Kidney epithelial cell (primary cell): ENCODE data around the gene AP3S2. TPM values are rescaled to one million over a fixed set of nuclear protein-coding genes. Genes with fewer than 3 reads are reported as not detected.

Experiments
- DNase-seq: peaks from one replicate; pipeline ENCODE4 v3.0.0-alpha.2; 2010; ENCODE audit warnings: low read depth
- H3K27me3 ChIP-seq: 2 replicates; pipeline ENCODE4 v1.6.0; 2011; ENCODE audit warnings: low read length; ENCODE audit not compliant: control insufficient read depth, insufficient read depth
- H3K36me3 ChIP-seq: 2 replicates; pipeline ENCODE4 v1.5.1; 2011; ENCODE audit warnings: low read length; ENCODE audit not compliant: control insufficient read depth, insufficient read depth
- H3K4me3 ChIP-seq: 2 replicates; pipeline ENCODE4 v1.5.1; 2011; ENCODE audit warnings: low read depth, mild to moderate bottlenecking, control low read depth, low read length
- CTCF ChIP-seq: IDR thresholded peaks from 2 replicates; pipeline ENCODE4 v1.5.1; 2011; ENCODE audit warnings: mild to moderate bottlenecking, moderate library complexity, low read length, control low read depth, inconsistent platforms; ENCODE audit not compliant: insufficient read depth, poor library complexity, severe bottlenecking
- total RNA-seq: library from RNA; depleted of rRNA; stranded (reverse); fragments of >200 nt; gene quantifications from 2 replicates; pipeline ENCODE4 v1.2.3, GENCODE V29; 2015

Gene AP3S2
- total RNA-seq, 1 donor from 2014 or later: 66.6 TPM

- no peaks in the 10 kb centered on the region for H3K27me3 ChIP-seq
- no peak overlapping the region for H3K4me3 ChIP-seq
- peaks cover 1% of the 10 kb centered on the region for H3K36me3 ChIP-seq
- TF ChIP-seq CTCF: no peak
- no peak for DNase-seq
Measured at GRCh38 chr15:89829616-89830440, 64.0 kb downstream of the AP3S2 start.

GRCh38 chr15:89829161-89829560, 64.6 kb downstream of the AP3S2 start:
- TF ChIP-seq CTCF: no peak
- H3K4me3 ChIP-seq: no peak overlapping the region
- peaks cover under 1% of the 10 kb centered on the region for H3K36me3 ChIP-seq
- no peak for DNase-seq
- no peaks in the 10 kb centered on the region for H3K27me3 ChIP-seq

GRCh38 chr15:89828281-89829145, 65.3 kb downstream of the AP3S2 start:
- DNase-seq: no peak
- no peaks in the 10 kb centered on the region for H3K27me3 ChIP-seq
- H3K4me3 ChIP-seq: no peak overlapping the region
- no peaks in the 10 kb centered on the region for H3K36me3 ChIP-seq
- no peak for TF ChIP-seq CTCF

- DNase-seq: no peak
- no peak overlapping the region for H3K4me3 ChIP-seq
- H3K36me3 ChIP-seq: no peaks in the 10 kb centered on the region
- H3K27me3 ChIP-seq: no peaks in the 10 kb centered on the region
- no peak for TF ChIP-seq CTCF
Measured at GRCh38 chr15:89827829-89828228, 66.0 kb downstream of the AP3S2 start.

GRCh38 chr15:89826671-89827655, 66.8 kb downstream of the AP3S2 start:
- Histone ChIP-seq H3K36me3 (no peaks in the 10 kb centered on the region), H3K4me3 (no peak overlapping the region), H3K27me3 (no peaks in the 10 kb centered on the region)
- no peak for DNase-seq
- TF ChIP-seq CTCF: no peak
